H9 (cell line): ENCODE measurements around the gene MVD. TPM values are rescaled to one million over a fixed set of nuclear protein-coding genes. Genes with fewer than 3 reads are reported as not detected.

Experiments used
- DNase-seq: peaks from one replicate; pipeline ENCODE4 v3.0.0-alpha.2; 2017
- H2AFZ ChIP-seq: one replicate; pipeline ENCODE4 v1.6.1; 2013; ENCODE audit warnings: mild to moderate bottlenecking, low read length, control low read depth, moderate library complexity
- H2AK5ac ChIP-seq: 2 replicates; pipeline ENCODE4 v1.6.1; 2013; ENCODE audit warnings: low read length, control low read depth, mixed read lengths; ENCODE audit not compliant: insufficient read length
- H2BK120ac ChIP-seq: one replicate; pipeline ENCODE4 v1.6.1; 2013; ENCODE audit warnings: low read depth, mild to moderate bottlenecking, low read length, control low read depth, inconsistent platforms; ENCODE audit not compliant: poor library complexity, severe bottlenecking
- H2BK12ac ChIP-seq: 2 replicates; pipeline ENCODE4 v1.6.1; 2013; ENCODE audit warnings: low read length, control low read depth, mixed read lengths, low read depth; ENCODE audit not compliant: insufficient read length
- H2BK15ac ChIP-seq: 2 replicates; pipeline ENCODE4 v1.6.1; 2013; ENCODE audit warnings: low read depth, low read length, control low read depth
- H2BK20ac ChIP-seq: one replicate; pipeline ENCODE4 v1.6.1; 2013; ENCODE audit warnings: low read depth, mild to moderate bottlenecking, low read length, control low read depth, inconsistent platforms; ENCODE audit not compliant: poor library complexity, severe bottlenecking
- H2BK5ac ChIP-seq: 2 replicates; pipeline ENCODE4 v1.6.1; 2013; ENCODE audit warnings: low read length, control low read depth, mixed read lengths; ENCODE audit not compliant: insufficient read length
- H3K14ac ChIP-seq: 2 replicates; pipeline ENCODE4 v1.6.1; 2013; ENCODE audit warnings: low read length, control low read depth; ENCODE audit not compliant: insufficient read depth
- H3K18ac ChIP-seq: 2 replicates; pipeline ENCODE4 v1.6.1; 2013; ENCODE audit warnings: low read depth, mild to moderate bottlenecking, mixed read lengths, low read length, control low read depth; ENCODE audit not compliant: insufficient read length
- H3K23ac ChIP-seq: 2 replicates; pipeline ENCODE4 v1.6.1; 2013; ENCODE audit warnings: low read length, control low read depth, mixed read lengths, low read depth; ENCODE audit not compliant: insufficient read length
- H3K23me2 ChIP-seq: 2 replicates; pipeline ENCODE4 v1.6.1; 2013; ENCODE audit warnings: low read depth, mild to moderate bottlenecking, mixed read lengths, low read length, control low read depth; ENCODE audit not compliant: insufficient read length, poor library complexity, severe bottlenecking
- H3K27ac ChIP-seq: 2 replicates; pipeline ENCODE4 v1.5.1; 2013; ENCODE audit warnings: low read length, control low read depth, mixed read lengths, low read depth; ENCODE audit not compliant: insufficient read length
- H3K27me3 ChIP-seq: 2 replicates; pipeline ENCODE4 v1.6.1; 2013; ENCODE audit warnings: low read length, control low read depth, inconsistent platforms; ENCODE audit not compliant: insufficient read depth
- H3K4ac ChIP-seq: 2 replicates; pipeline ENCODE4 v1.6.1; 2013; ENCODE audit warnings: low read depth, mild to moderate bottlenecking, control low read depth, inconsistent platforms, low read length, moderate library complexity
- H3K4me1 ChIP-seq: 2 replicates; pipeline ENCODE4 v1.6.1; 2013; ENCODE audit warnings: low read length, control low read depth, inconsistent platforms; ENCODE audit not compliant: insufficient read depth
- H3K4me2 ChIP-seq: 2 replicates; pipeline ENCODE4 v1.6.1; 2013; ENCODE audit warnings: low read length, control low read depth, mixed read lengths; ENCODE audit not compliant: insufficient read length, insufficient read depth
- H3K56ac ChIP-seq: 2 replicates; pipeline ENCODE4 v1.6.1; 2013; ENCODE audit warnings: low read depth, mild to moderate bottlenecking, mixed read lengths, low read length, control low read depth; ENCODE audit not compliant: insufficient read length
- H3K79me1 ChIP-seq: 2 replicates; pipeline ENCODE4 v1.6.1; 2013; ENCODE audit warnings: low read depth, mild to moderate bottlenecking, moderate library complexity, low read length, control low read depth, inconsistent platforms; ENCODE audit not compliant: insufficient read depth, poor library complexity, severe bottlenecking
- H3K79me2 ChIP-seq: 2 replicates; pipeline ENCODE4 v1.6.1; 2013; ENCODE audit warnings: low read length, control low read depth, inconsistent platforms; ENCODE audit not compliant: insufficient read depth
- H3K9ac ChIP-seq: 2 replicates; pipeline ENCODE4 v1.6.1; 2013; ENCODE audit warnings: low read length, control low read depth, mixed read lengths; ENCODE audit not compliant: insufficient read length; ENCODE audit errors: extremely low read depth
- H3K9me3 ChIP-seq: one replicate; pipeline ENCODE4 v1.6.1; 2013; ENCODE audit warnings: low read depth, low read length, inconsistent platforms; ENCODE audit not compliant: control insufficient read depth
- H3T11ph ChIP-seq: one replicate; pipeline ENCODE4 v1.6.1; 2013; ENCODE audit warnings: mild to moderate bottlenecking, low read length, control low read depth, inconsistent platforms
- H4K20me1 ChIP-seq: one replicate; pipeline ENCODE4 v1.6.1; 2013; ENCODE audit not compliant: control insufficient read depth, insufficient read length, insufficient read depth
- H4K5ac ChIP-seq: 2 replicates; pipeline ENCODE4 v1.6.1; 2013; ENCODE audit warnings: low read depth, mild to moderate bottlenecking, mixed read lengths, low read length, control low read depth; ENCODE audit not compliant: insufficient read length
- H4K8ac ChIP-seq: replicated peaks from 2 replicates; pipeline ENCODE4 v1.6.1; 2013; ENCODE audit warnings: low read length, control low read depth, mixed read lengths, low read depth; ENCODE audit not compliant: insufficient read length
- H4K91ac ChIP-seq: 2 replicates; pipeline ENCODE4 v1.6.1; 2013; ENCODE audit warnings: low read depth, mild to moderate bottlenecking, moderate library complexity, mixed read lengths, low read length, control low read depth; ENCODE audit not compliant: insufficient read length
- H3K27ac Mint-ChIP-seq, 3 experiments: 2 replicates in 2 of 3; 3 replicates in 1 of 3; pipeline ENCODE4 v1.8.0; 2020 to 2021; ENCODE audit warnings: mixed read lengths in 3 of 3, mild to moderate bottlenecking in 1 of 3, moderate library complexity in 1 of 3
- H3K27me3 Mint-ChIP-seq: 2 replicates; pipeline ENCODE4 v1.8.0; 2021; ENCODE audit warnings: low read depth, mild to moderate bottlenecking, moderate library complexity, mixed read lengths
- H3K36me3 Mint-ChIP-seq, 3 experiments: 2 replicates in 2 of 3; 3 replicates in 1 of 3; pipeline ENCODE4 v1.8.0; 2020 to 2021; ENCODE audit warnings: low read depth in 3 of 3, mixed read lengths in 3 of 3; ENCODE audit not compliant: insufficient read depth in 1 of 3
- H3K4me1 Mint-ChIP-seq, 2 experiments: 2 replicates each; pipeline ENCODE4 v1.8.0; 2020; ENCODE audit warnings: mixed read lengths in 2 of 2
- H3K4me3 Mint-ChIP-seq, 2 experiments: 2 replicates in 1 of 2; 3 replicates in 1 of 2; pipeline ENCODE4 v1.8.0; 2020 to 2021; ENCODE audit warnings: mild to moderate bottlenecking in 2 of 2, mixed read lengths in 2 of 2, moderate library complexity in 1 of 2
- H3K9me3 Mint-ChIP-seq, 2 experiments: 2 replicates in 1 of 2; 3 replicates in 1 of 2; pipeline ENCODE4 v1.8.0; 2020; ENCODE audit warnings: mild to moderate bottlenecking in 2 of 2, mixed read lengths in 2 of 2, moderate library complexity in 1 of 2
- CTCF ChIP-seq: fragments of 200-600 bp; sonication (generic); conservative IDR thresholded peaks from 3 replicates; pipeline ENCODE4 v1.8.0; 2021; ENCODE audit warnings: antibody characterized with exemption, mild to moderate bottlenecking
- WGBS: extraction: QIAGEN DNeasy Blood & Tissue Kit; methylation state at CpG from one replicate; pipeline ENCODE4 v1.1.7; 2013; ENCODE audit warnings: missing lambda C conversion rate, low lambda C conversion rate, mixed read lengths; ENCODE audit not compliant: insufficient read length; ENCODE audit errors: extremely low coverage; 5-methylcytosine and 5-hydroxymethylcytosine counted together
- total RNA-seq: library from RNA; stranded (reverse); gene quantifications from 2 replicates; pipeline ENCODE4 v1.2.1, GENCODE V29; 2021

Gene MVD
- total RNA-seq, 1 experiment from 2014 or later, result 53.2 TPM

DNA sequence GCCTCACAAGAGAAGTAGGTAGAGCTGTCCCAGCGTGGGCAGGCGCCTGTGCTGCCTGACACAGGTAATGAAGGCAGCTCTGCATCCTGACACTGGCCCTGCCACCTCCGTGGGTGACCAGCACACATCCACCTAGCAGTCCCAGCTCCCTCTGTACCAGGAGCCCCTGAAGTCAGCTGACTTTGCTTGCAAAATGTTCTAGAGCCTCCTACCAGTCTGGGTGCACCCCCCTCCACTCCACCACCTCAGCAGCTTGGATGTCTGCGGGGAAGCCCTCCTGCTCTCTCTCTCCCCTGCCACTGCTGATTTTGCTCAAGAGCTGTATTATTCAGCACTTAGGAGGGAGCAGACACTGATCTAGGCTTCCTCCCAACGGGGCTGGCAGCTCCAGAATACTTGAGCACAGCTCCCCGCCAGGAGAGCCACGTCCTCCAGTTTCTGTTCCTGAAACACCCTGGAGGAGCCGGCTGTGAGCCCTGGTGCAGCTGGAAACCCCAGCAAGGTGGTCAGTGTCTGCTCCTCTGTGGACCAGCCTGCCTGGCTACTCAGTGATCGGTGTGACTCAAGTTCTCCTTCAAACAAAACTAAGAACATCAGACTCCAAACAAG lies 42.3 kb upstream of the MVD start:
- Histone ChIP-seq H3K4me2 (peak overlapping the region; percentile 52), H3K14ac (no peak overlapping the region), H2BK12ac (no peak overlapping the region), H3K9ac (peak overlapping the region; percentile 34), H3K9me3 (no peaks in the 10 kb centered on the region), H3K27me3 (no peaks in the 10 kb centered on the region), H3K56ac (no peak overlapping the region), H3T11ph (no peak overlapping the region), H3K23ac (no peak overlapping the region), H2BK5ac (no peak overlapping the region), H3K79me1 (peaks cover 7% of the 10 kb centered on the region), H3K18ac (no peak overlapping the region), H2BK20ac (no peak overlapping the region), H3K79me2 (peaks cover 3% of the 10 kb centered on the region; the same call in 1 of the 2 replicates), H4K91ac (no peak overlapping the region), H4K20me1 (no peaks in the 10 kb centered on the region), H3K4me1 (peaks cover 4% of the 10 kb centered on the region; the same call in 1 of the 2 replicates), H2BK120ac (no peak overlapping the region), H3K27ac (no peak overlapping the region), H4K8ac (no peak overlapping the region), H3K23me2 (peaks cover 9% of the 10 kb centered on the region), H2AK5ac (no peak overlapping the region), H4K5ac (no peak overlapping the region), H2BK15ac (no peak overlapping the region), H3K4ac (no peak overlapping the region), H2AFZ (no peak overlapping the region)
- no peak for DNase-seq
- TF ChIP-seq CTCF, result no peak
- Mint-ChIP-seq H3K4me1 (peaks cover 16 to 17% of the 10 kb centered on the region in 2 experiments), H3K9me3 (no peaks in the 10 kb centered on the region; a peak in 1 of 5 replicates), H3K27ac (peak overlapping the region in 1 of 3 experiments; percentile 91; a peak in 1 of 7 replicates), H3K36me3 (peaks cover 0 to 4% (median 2%) of the 10 kb centered on the region in 3 experiments; a peak in 3 of 7 replicates), H3K4me3 (peak overlapping the region; percentile 83 to 89), H3K27me3 (no peaks in the 10 kb centered on the region)
- no CpG with 5 or more reads among the region's 9 CpGs for WGBS
